ENCODE results near the gene PNPLA2.

Gene PNPLA2

DNA sequence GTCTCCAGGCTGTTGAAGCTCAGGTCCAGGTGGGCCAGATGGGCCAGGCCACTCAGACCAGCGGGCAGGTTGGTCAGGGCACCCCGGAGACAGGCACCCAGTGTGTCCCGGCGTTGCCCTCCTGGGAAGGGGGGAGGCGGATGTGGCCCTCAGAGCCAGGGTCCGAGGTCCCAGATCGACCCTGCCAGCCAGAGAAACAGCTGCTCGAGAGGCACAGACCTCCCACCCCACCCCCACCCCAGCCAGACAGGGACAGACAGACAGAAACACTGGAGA lies 15.3 kb upstream of the PNPLA2 start:
- Histone ChIP-seq H3K9me3 (ENCODE audit: control insufficient read depth, low read length) (no peaks in the 10 kb centered on the region), H3K27me3 (replicated peaks; ENCODE audit: control insufficient read depth, insufficient read depth, low read length) (no peaks in the 10 kb centered on the region)

GRCh38 chr11:803770-804598 lies 14.7 kb upstream of the PNPLA2 start:
- peak; percentile 33 for DNase-seq (ENCODE audit: low read depth)
- peaks cover 33% of the 10 kb centered on the region for H3K36me3 ChIP-seq (ENCODE audit: control insufficient read depth, insufficient read depth, low read length, severe bottlenecking)
- H3K4me1 ChIP-seq (ENCODE audit: control insufficient read depth, insufficient read depth, low read length) = peaks cover 26% of the 10 kb centered on the region
- H3K9me3 ChIP-seq (ENCODE audit: control insufficient read depth, low read length) = no peaks in the 10 kb centered on the region
- H3K9ac ChIP-seq (ENCODE audit: low read length) = peak overlapping the region; percentile 88
- H3K27me3 ChIP-seq (replicated peaks; ENCODE audit: control insufficient read depth, insufficient read depth, low read length) = no peaks in the 10 kb centered on the region
- peak overlapping the region; percentile 82 for H3K4me3 ChIP-seq (ENCODE audit: low read length)

More for the DNA sequence above, 15.3 kb upstream of the PNPLA2 start:
- Histone ChIP-seq H3K4me3 (ENCODE audit: low read length) (no peak overlapping the region), H3K9ac (ENCODE audit: low read length) (peak overlapping the region; percentile 88), H3K4me1 (ENCODE audit: control insufficient read depth, insufficient read depth, low read length) (peaks cover 22% of the 10 kb centered on the region), H3K36me3 (ENCODE audit: control insufficient read depth, insufficient read depth, low read length, severe bottlenecking) (peaks cover 33% of the 10 kb centered on the region)
- DNase-seq (ENCODE audit: low read depth) = no peak

GRCh38 chr11:804599-804964 lies 14.1 kb upstream of the PNPLA2 start:
- no peak for DNase-seq (ENCODE audit: low read depth)
- peak overlapping the region; percentile 82 for H3K4me3 ChIP-seq (ENCODE audit: low read length)
- peaks cover 29% of the 10 kb centered on the region for H3K36me3 ChIP-seq (ENCODE audit: control insufficient read depth, insufficient read depth, low read length, severe bottlenecking)
- peak overlapping the region; percentile 88 for H3K9ac ChIP-seq (ENCODE audit: low read length)
- H3K4me1 ChIP-seq (ENCODE audit: control insufficient read depth, insufficient read depth, low read length) = peaks cover 26% of the 10 kb centered on the region
- H3K27me3 ChIP-seq (replicated peaks; ENCODE audit: control insufficient read depth, insufficient read depth, low read length) = no peaks in the 10 kb centered on the region
- no peaks in the 10 kb centered on the region for H3K9me3 ChIP-seq (ENCODE audit: control insufficient read depth, low read length)

DNA sequence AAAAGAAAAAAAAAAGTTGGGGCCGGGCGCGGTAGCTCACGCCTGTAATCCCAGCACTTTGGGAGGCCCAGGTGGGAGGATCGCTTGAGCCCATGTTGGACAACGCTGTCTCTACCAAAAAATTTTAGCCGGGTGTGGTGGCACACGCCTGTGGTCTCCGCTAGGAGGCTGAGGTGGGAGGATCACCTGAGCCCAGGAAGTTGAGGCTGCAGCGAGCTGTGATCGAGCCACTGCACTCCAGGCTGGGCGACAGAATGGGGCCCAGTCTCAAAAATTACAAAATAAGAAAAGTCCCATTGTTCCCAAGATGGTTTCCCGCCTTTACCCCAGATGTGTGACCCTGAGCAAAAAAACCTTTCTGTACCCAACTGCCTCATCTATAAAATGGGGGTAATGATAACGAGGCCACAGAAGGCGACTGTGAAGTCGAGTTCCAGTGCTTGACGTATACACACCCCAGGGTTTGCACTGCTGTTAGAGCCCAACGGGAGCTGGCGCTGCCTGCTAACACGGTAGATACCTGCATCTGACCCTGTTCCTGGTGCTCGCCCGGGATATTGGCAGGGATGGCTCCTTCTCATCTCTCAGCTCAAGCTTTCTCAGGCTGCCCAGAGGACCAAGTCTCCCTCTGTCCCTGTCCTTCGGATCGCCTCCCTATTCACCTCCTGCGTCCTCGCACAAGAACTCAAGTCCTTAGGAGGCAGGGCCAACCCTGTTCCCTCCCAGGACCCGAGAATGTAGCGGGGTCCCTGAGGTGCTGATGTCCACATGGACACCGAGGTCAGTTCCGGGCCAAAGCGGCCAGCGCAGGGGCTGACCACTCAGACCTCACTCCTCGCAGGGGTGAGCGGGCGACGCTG lies 10.1 kb upstream of the PNPLA2 start:
- H3K9ac ChIP-seq (ENCODE audit: low read length) = peak overlapping the region; percentile 99
- no peak for DNase-seq (ENCODE audit: low read depth)

GRCh38 chr11:809287-810039 lies 9.3 kb upstream of the PNPLA2 start, which contains the start of gene RPLP2:
RPLP2 (plus strand) TSS chr11:809967; CDS start chr11:810235, 268 bp downstream.
- no peaks in the 10 kb centered on the region for H3K27me3 ChIP-seq (replicated peaks; ENCODE audit: control insufficient read depth, insufficient read depth, low read length)
- peak within 1 kb of the TSS; percentile 99 for H3K9ac ChIP-seq (ENCODE audit: low read length)
- DNase-seq (ENCODE audit: low read depth) = peak; percentile 99
- H3K9me3 ChIP-seq (ENCODE audit: control insufficient read depth, low read length) = no peaks in the 10 kb centered on the region
- H3K4me3 ChIP-seq (ENCODE audit: low read length) = peak within 1 kb of the TSS; percentile 89
- peaks cover 34% of the 10 kb centered on the region for H3K36me3 ChIP-seq (ENCODE audit: control insufficient read depth, insufficient read depth, low read length, severe bottlenecking)
- peaks cover 47% of the 10 kb centered on the region for H3K4me1 ChIP-seq (ENCODE audit: control insufficient read depth, insufficient read depth, low read length)

More for the DNA sequence above, 10.1 kb upstream of the PNPLA2 start:
- Histone ChIP-seq H3K36me3 (ENCODE audit: control insufficient read depth, insufficient read depth, low read length, severe bottlenecking) (peaks cover 31% of the 10 kb centered on the region), H3K9me3 (ENCODE audit: control insufficient read depth, low read length) (no peaks in the 10 kb centered on the region), H3K4me1 (ENCODE audit: control insufficient read depth, insufficient read depth, low read length) (peaks cover 51% of the 10 kb centered on the region), H3K27me3 (replicated peaks; ENCODE audit: control insufficient read depth, insufficient read depth, low read length) (no peaks in the 10 kb centered on the region), H3K4me3 (ENCODE audit: low read length) (peak overlapping the region; percentile 89)

GRCh38 chr11:810040-810567 lies 8.6 kb upstream of the PNPLA2 start:
- Histone ChIP-seq H3K27me3 (replicated peaks; ENCODE audit: control insufficient read depth, insufficient read depth, low read length) (no peaks in the 10 kb centered on the region), H3K4me3 (ENCODE audit: low read length) (peak overlapping the region; percentile 89), H3K36me3 (ENCODE audit: control insufficient read depth, insufficient read depth, low read length, severe bottlenecking) (peaks cover 34% of the 10 kb centered on the region), H3K9me3 (ENCODE audit: control insufficient read depth, low read length) (no peaks in the 10 kb centered on the region), H3K9ac (ENCODE audit: low read length) (peak overlapping the region; percentile 99), H3K4me1 (ENCODE audit: control insufficient read depth, insufficient read depth, low read length) (peaks cover 44% of the 10 kb centered on the region)
- no peak for DNase-seq (ENCODE audit: low read depth)

DNA sequence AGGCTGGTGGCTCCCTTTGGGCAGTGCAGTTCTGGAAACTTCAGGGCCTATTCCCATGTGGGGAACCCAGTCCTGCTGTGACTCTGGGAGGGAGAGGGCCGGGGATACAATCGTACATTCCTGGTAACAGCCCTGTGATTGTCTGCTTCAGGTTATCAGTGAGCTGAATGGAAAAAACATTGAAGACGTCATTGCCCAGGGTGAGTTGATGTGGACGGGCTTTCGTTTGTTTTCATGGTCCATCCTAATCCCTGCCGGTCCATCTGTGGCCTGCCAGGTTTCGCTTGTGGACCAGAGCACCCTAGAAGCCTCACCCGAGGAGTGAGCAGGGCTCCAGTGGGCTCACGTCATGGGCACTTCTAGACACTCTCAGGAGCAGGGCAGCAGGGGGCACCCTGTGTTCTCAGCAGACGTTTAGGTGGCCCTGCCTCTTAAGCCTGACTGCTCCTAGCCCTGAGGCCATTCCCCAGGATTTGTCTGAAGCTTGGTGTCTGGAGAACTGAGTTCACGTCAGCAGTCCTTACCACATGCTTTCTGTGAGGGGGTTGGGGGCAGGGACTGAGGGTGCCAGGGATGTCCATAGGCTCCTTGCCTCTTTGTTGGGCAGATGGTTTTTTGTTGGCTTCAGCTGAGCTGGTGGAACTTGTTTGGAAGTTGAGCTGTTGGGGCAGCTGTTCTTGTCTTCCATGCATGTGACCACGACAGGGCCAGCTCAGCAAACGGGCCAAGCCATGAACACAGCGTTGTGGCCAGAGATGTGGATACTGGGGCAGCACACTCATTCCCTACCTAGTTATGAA lies 7.1 kb upstream of the PNPLA2 start:
- Histone ChIP-seq H3K9me3 (ENCODE audit: control insufficient read depth, low read length) (no peaks in the 10 kb centered on the region), H3K4me3 (ENCODE audit: low read length) (peak overlapping the region; percentile 89), H3K36me3 (ENCODE audit: control insufficient read depth, insufficient read depth, low read length, severe bottlenecking) (peaks cover 34% of the 10 kb centered on the region), H3K27me3 (replicated peaks; ENCODE audit: control insufficient read depth, insufficient read depth, low read length) (no peaks in the 10 kb centered on the region), H3K4me1 (ENCODE audit: control insufficient read depth, insufficient read depth, low read length) (peaks cover 45% of the 10 kb centered on the region), H3K9ac (ENCODE audit: low read length) (peak overlapping the region; percentile 99)
- DNase-seq (ENCODE audit: low read depth) = peak; percentile 25

DNA sequence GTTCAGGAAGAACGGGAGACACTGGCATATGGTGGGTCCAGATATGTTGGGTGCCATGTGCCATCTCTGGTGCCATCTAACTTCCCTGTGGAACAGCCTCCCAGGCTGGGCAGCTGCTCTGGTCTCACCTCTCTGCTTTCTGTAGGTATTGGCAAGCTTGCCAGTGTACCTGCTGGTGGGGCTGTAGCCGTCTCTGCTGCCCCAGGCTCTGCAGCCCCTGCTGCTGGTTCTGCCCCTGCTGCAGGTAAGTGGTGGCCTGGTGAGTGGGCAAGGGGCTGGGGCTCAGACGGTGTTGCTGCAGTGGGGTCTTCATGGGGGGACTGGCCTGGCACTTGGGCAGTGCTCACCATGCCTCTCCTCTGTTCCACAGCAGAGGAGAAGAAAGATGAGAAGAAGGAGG lies 6.3 kb upstream of the PNPLA2 start:
- DNase-seq (ENCODE audit: low read depth) = no peak
- Histone ChIP-seq H3K4me3 (ENCODE audit: low read length) (peak overlapping the region; percentile 89), H3K27me3 (replicated peaks; ENCODE audit: control insufficient read depth, insufficient read depth, low read length) (no peaks in the 10 kb centered on the region), H3K9me3 (ENCODE audit: control insufficient read depth, low read length) (no peaks in the 10 kb centered on the region), H3K36me3 (ENCODE audit: control insufficient read depth, insufficient read depth, low read length, severe bottlenecking) (peaks cover 34% of the 10 kb centered on the region), H3K4me1 (ENCODE audit: control insufficient read depth, insufficient read depth, low read length) (peaks cover 45% of the 10 kb centered on the region), H3K9ac (ENCODE audit: low read length) (peak overlapping the region; percentile 99)

GRCh38 chr11:813072-813455 lies 5.7 kb upstream of the PNPLA2 start:
- peaks cover 34% of the 10 kb centered on the region for H3K36me3 ChIP-seq (ENCODE audit: control insufficient read depth, insufficient read depth, low read length, severe bottlenecking)
- peaks cover 45% of the 10 kb centered on the region for H3K4me1 ChIP-seq (ENCODE audit: control insufficient read depth, insufficient read depth, low read length)
- H3K9ac ChIP-seq (ENCODE audit: low read length) = peak overlapping the region; percentile 99
- DNase-seq (ENCODE audit: low read depth) = no peak
- peak overlapping the region; percentile 89 for H3K4me3 ChIP-seq (ENCODE audit: low read length)
- H3K9me3 ChIP-seq (ENCODE audit: control insufficient read depth, low read length) = no peaks in the 10 kb centered on the region
- no peaks in the 10 kb centered on the region for H3K27me3 ChIP-seq (replicated peaks; ENCODE audit: control insufficient read depth, insufficient read depth, low read length)

DNA sequence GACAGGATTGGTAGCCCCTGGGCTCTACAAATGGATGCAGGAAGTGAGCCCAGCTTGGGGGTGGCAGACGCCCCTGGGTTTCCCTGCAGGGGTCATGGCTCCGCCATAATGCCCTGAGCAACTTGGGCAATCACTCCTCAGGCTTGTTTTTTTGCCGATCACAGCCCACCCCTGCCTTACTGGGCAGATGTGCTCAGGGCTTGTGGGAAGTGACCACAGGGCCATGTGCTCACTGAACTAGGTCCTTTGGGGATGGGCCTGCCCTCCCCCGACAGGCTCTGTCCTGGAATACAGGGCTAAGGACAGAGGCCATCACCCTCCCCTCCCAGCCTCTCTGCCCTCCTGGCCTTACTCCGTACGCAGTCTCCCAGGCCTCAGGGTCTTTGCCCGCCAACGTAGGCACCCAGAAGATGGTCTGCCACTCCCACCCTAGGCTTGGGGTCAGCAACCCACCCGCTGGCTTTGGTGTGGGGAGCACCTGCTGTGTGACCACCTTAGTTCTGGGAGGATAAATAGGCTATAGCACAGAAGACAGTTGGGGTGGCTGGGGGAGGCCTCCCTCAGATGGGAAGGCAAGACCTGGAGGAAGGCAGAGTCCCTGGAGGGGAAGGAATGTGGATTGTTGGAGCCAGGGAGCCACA lies 5.1 kb upstream of the PNPLA2 start:
- Histone ChIP-seq H3K4me1 (ENCODE audit: control insufficient read depth, insufficient read depth, low read length) (peaks cover 46% of the 10 kb centered on the region), H3K9me3 (ENCODE audit: control insufficient read depth, low read length) (no peaks in the 10 kb centered on the region), H3K9ac (ENCODE audit: low read length) (peak overlapping the region; percentile 99), H3K4me3 (ENCODE audit: low read length) (no peak overlapping the region), H3K27me3 (replicated peaks; ENCODE audit: control insufficient read depth, insufficient read depth, low read length) (no peaks in the 10 kb centered on the region), H3K36me3 (ENCODE audit: control insufficient read depth, insufficient read depth, low read length, severe bottlenecking) (peaks cover 34% of the 10 kb centered on the region)
- DNase-seq (ENCODE audit: low read depth) = no peak
